SH-SY5Y (cell line): ENCODE results near the gene TAF10.

Source experiments
- GATA2 ChIP-seq: IDR thresholded peaks from 2 replicates; pipeline ENCODE4 v1.6.1; 2011; ENCODE audit warnings: mild to moderate bottlenecking, low read depth, low read length
- GATA3 ChIP-seq: IDR thresholded peaks from 2 replicates; pipeline ENCODE4 v1.6.1; 2011; ENCODE audit warnings: low read depth, mild to moderate bottlenecking, low read length, moderate library complexity

DNA sequence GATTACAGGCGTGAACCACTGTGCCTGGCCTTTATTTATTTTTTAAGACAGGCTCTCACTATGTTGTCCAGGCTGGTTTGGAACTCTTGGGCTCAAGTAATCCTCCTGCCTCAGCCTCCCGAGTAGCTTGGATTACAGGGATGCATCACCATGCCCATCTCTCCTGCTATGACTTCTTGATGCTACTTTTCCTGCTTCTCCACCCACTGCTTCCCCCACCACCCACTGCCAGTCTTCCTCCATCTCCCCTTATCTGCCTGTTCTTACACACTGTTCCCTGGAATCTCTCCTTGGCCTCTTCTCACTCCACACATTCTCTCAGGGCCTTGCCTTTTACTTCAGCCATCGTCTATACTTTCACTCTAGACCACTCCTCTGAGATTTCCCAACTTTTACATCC lies 24.5 kb upstream of the TAF10 start:
- TF ChIP-seq GATA2 (no peak), GATA3 (no peak)
